ENCODE measurements around the gene C8B.

Gene C8B

GRCh38 chr1:56929492-56929891 is 36.3 kb downstream of the C8B start:
- DNase-seq, result no peak

GRCh38 chr1:56927986-56928385 is 37.8 kb downstream of the C8B start:
- no peak for DNase-seq

- DNase-seq, result no peak
These were observed 38.6 kb downstream of the C8B start for GRCh38 chr1:56927171-56927570.

GRCh38 chr1:56925193-56925592 is 40.6 kb downstream of the C8B start:
- no peak for DNase-seq

- DNase-seq, result no peak
These were observed 41.7 kb downstream of the C8B start for GRCh38 chr1:56924116-56924515.

- no peak for DNase-seq
These were observed 42.6 kb downstream of the C8B start for GRCh38 chr1:56923201-56923600.

- no peak for DNase-seq
These were observed 43.3 kb downstream of the C8B start for GRCh38 chr1:56922507-56922906.

- DNase-seq, result no peak
These were observed 43.7 kb downstream of the C8B start for GRCh38 chr1:56922070-56922469.

- DNase-seq, result no peak
These were observed 44.3 kb downstream of the C8B start for GRCh38 chr1:56921479-56921878.

GRCh38 chr1:56920591-56921001 is 45.2 kb downstream of the C8B start:
- no peak for DNase-seq

- no peak for DNase-seq
These were observed 48.5 kb downstream of the C8B start for GRCh38 chr1:56917356-56917755.

- no peak for DNase-seq
These were observed 49.2 kb downstream of the C8B start for GRCh38 chr1:56916630-56917029.

- no peak for DNase-seq
These were observed 49.9 kb downstream of the C8B start for GRCh38 chr1:56915960-56916359.

- DNase-seq, result no peak
These were observed 53.5 kb downstream of the C8B start for GRCh38 chr1:56912325-56912724.

GRCh38 chr1:56911098-56911938 is 54.5 kb downstream of the C8B start:
- DNase-seq, result no peak

- DNase-seq, result no peak
These were observed 55.3 kb downstream of the C8B start for GRCh38 chr1:56910441-56910985.

- DNase-seq, result no peak
These were observed 57.1 kb downstream of the C8B start for GRCh38 chr1:56908619-56909221.

GRCh38 chr1:56905667-56906066 is 60.1 kb downstream of the C8B start:
- DNase-seq, result no peak

GRCh38 chr1:56904663-56905397 is 61.0 kb downstream of the C8B start:
- DNase-seq, result no peak

GRCh38 chr1:56903778-56904177 is 62.0 kb downstream of the C8B start:
- DNase-seq, result no peak

GRCh38 chr1:56901716-56902115 is 64.1 kb downstream of the C8B start:
- no peak for DNase-seq

- DNase-seq, result no peak
These were observed 66.9 kb downstream of the C8B start for GRCh38 chr1:56898879-56899278.

- no peak for DNase-seq
These were observed 67.8 kb downstream of the C8B start for GRCh38 chr1:56898005-56898373.

Data from SW 1271 (cell line).